Stimulated activated CD8-positive, alpha-beta memory T cell treated with anti-CD3 and anti-CD28 coated beads, Interleukin-12 subunit alpha, Interleukin-12 subunit beta, amount 100 ng/mL, for 24 hours (primary cell): Measurements from ENCODE around the gene BUB1B.

ENCODE experiments used
- DNase-seq: peaks from one replicate; pipeline ENCODE4 v3.0.0-alpha.2; 2020; ENCODE audit errors: extremely low read depth

The BUB1B gene

DNA sequence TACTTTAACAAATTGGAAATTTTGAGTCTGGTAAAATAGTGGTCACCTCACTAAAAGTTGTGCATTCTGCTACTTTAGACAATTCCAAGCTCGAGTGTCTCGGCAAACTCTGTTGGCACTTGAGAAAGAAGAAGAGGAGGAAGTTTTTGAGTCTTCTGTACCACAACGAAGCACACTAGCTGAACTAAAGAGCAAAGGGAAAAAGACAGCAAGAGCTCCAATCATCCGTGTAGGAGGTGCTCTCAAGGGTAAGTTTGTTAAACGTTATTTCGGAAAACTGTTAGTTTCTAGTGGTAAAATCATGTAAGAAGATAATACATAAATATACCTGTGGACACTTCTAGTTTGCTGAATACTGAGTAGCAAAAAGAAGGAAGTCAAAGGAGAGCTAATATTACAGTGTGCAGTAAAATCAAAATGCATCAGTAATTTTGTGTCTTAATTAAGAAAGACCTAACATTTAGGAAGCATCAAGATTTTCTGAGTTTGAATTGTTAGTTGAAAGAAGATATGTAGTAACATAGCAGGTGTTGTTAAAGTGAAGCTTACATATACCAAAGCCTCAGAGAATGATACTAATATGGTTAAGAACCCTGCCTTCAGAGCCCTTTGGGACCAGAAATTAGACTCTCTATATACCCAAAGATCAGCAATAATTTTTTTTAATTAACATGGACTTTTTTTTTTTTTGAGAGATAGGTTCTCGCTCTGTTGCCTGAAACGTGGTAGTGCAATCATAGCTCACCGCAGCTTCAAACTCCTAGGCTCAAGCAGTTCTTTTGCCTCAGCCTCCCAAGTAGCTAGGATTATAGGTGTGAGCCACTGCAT is 23.0 kb downstream of the BUB1B start:
- DNase-seq, result no peak

- no peak for DNase-seq
Measured at GRCh38 chr15:40190591-40190990, 29.7 kb downstream of the BUB1B start.

DNA sequence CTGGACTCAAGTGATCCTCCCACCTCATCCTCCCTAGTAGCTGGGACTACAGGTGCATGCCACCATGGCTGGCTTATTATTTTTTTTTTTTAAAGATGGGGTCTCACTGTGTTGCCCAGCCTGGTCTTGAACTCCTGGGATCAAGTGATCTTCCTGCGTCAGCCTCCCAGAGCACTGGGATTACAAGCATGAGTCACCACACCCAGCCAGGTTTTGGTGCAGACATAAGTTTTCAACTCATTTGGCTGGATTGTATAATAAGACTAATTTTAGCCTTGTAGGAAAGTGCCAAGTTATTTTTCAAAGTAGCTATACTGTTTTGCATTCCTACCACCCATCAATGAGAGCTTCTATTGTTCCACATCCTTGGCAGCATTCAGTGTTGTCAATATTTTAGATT is 32.1 kb downstream of the BUB1B start:
- no peak for DNase-seq

DNA sequence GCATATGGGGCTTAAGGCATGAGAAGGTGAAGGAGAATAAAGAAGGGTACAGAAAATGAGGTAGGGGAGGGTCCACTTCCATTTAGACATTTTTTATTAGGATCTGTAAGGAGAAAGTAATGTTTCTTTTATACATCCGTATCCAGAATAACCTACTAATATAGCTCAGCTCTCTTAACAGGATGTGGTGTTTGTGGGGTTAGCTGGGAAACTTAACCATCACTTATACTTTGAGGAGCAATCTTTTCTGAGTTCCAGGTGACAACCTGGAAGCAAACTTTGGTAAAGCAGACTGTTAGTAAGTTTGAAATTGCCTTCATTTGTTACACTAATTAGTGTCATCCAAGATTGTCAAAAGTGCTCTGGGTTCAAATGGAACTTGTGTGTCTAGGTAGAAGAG is 36.6 kb downstream of the BUB1B start:
- DNase-seq, result no peak

DNA sequence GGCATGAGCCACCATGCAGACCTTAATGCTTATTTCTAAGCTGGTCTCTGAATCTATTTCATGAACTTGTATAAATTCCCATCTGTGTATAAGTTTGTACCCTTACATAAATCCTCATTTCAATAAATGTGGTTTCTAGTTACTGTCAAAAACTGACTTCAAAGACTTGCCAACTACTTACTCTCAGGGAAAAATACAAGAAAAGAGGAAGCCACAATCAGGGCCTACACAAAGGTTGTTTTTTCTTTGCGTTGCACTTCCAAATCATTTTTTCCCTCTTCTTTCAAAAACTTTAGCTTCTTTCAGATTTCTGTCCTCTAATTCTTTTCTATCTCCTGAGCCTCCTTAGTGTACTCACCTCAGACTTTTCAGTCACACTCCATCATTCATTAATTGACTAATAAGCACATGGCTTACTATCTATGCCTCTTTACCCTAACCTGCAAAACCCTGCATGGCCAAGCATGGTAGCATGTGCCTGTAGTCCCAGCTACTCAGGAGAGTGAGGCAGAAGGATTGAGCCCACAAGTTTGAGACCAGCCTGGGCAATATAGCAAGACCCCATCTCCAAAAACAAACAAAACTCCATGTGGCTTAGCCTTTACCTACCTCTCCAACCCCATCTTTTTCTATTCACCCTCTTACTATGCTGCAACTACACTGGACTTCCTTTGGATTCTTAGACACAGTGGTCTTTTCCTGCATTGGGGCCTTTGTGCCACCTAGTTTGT is 37.7 kb downstream of the BUB1B start:
- DNase-seq, result no peak

GRCh38 chr15:40204100-40204499 is 43.2 kb downstream of the BUB1B start:
- no peak for DNase-seq

- DNase-seq, result no peak
Measured at GRCh38 chr15:40217166-40217824, 56.4 kb downstream of the BUB1B start.

DNA sequence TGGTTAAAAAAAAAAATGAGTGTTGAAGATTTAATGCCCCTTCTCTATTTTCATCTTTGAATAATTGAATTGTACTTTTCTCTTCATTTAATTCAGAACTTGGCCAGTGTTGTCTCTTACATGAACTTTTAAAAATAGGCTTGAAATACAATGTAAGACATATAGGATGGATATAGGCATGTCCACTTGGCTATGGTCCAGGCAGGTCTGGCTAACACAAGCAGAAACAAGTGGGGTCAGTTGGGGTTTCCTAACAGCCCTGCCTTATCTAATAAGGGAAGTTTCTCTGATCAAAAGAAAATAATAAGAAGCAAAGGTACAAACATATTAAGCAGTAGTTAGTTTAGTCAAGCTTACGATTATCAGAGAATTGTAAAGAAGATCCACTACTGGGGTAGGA is 58.9 kb downstream of the BUB1B start:
- no peak for DNase-seq

- DNase-seq, result no peak
Measured at GRCh38 chr15:40222131-40222530, 61.3 kb downstream of the BUB1B start.

- no peak for DNase-seq
Measured at GRCh38 chr15:40226736-40227135, 65.9 kb downstream of the BUB1B start.

- no peak for DNase-seq
Measured at GRCh38 chr15:40229316-40229715, 68.4 kb downstream of the BUB1B start.

GRCh38 chr15:40229956-40230355 is 69.1 kb downstream of the BUB1B start:
- DNase-seq, result no peak

DNA sequence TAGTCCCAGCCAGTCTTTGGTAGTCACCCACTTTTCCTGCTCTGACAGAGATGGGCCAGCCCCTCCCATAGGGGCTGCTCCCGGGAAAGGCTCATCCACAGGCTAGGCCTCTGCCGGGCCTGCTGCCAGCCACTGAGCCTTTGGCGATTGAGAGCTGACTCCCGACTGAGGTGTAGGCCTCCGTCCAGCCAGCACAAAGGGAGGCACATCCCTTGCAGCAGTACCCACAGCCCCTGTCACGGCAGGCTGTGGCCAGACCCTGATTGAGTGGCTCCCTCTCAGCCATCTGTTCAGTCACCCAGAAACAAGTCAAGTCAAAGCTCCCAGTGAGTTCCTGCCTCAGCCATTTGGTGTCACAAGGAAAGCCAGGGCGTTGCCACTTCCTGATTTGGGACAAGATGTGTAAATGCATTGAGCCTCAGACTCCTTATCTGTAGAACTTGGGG is 71.8 kb downstream of the BUB1B start:
- no peak for DNase-seq

DNA sequence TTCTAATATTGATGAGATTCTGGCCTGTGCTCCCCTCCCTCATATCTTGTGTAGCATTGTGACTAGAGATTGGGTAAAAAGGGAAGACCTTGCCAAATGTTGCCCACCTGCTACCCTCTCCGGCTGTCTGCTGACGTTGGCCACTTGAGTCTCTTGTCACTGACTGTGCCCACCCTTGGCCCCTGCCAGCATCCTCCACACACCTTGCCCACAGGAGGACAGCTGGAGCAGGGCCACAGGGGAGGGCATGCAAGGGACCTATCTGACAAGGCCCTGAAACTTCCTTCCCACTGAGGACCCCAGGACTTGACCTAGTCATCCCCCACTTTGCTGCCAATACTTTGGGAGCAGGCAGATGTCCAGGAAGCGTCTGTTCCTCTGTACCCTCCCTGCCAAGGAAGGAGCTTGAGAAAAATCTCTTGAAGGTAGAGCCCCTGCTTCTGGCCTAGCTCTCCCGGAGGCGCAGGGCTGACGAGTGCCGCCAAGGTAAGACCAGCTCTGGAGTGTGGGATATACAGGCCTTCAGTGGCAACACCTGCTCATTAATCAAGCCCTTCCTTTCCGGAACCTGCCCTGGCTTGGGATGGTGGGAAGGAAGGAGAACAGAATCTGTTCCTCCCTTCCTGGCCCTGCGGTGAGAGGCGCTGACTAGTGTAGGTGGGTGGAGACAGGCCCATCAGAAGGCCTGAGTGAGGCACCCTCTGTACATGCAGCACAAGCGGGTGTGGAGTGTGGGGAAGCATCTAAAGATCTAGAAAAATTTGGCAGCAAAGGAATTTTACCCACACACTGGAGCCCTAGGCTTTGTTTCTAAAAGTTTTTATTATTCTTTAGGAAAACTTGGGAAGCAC is 73.1 kb downstream of the BUB1B start:
- no peak for DNase-seq

GRCh38 chr15:40234783-40235182 is 73.9 kb downstream of the BUB1B start:
- no peak for DNase-seq

GRCh38 chr15:40235201-40235885 is 74.5 kb downstream of the BUB1B start:
- DNase-seq, result no peak

DNA sequence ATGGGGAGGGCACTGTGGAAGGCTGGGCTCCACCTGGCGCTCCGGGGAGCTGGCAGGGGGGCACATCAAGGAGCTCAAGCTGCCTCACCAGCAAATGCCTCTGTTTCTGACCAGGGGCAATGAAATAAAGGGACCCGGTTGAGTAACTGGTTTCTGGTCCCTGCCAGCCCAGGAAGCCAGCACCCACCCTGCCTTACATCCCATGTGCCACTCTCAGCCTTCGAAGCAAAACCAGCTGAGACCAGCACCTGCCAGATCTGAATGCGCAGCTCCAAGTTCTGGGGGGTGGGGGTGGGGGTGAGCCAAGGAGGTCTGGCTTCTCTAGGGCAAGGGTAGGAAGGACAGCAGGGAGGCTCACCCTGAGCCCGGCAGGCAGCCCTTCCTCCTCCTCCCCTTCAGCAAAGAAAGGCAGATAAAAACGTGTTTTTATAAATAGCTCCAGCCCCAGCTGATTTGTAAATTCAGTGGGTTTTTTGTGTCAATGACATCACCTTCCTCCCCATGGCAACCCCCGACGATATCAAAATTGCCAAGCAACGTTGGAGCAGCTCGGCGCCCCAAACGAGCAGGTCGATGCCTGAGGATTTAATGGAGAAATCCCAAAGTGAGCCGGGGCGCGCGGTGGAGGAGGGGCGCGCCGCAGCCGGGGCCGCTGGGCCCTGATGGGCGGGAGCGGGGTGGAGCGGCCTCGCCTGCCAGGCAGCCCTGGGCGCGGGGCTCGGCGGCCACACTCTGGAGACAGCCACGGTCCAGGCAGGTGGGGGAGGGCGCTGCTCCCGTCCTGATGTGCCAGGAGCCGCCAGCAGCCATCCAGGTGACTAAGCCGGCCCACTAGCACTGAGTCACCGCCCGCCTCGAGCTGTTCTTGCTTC is 77.9 kb downstream of the BUB1B start, which contains the start of gene PAK6:
PAK6 (plus strand) TSS at position 532 of the 872 bp plus-strand sequence. CDS start 25,723 bp downstream, outside the sequence.
- no peak for DNase-seq

- DNase-seq, result no peak
Measured at GRCh38 chr15:40239404-40239692, 78.5 kb downstream of the BUB1B start.

- DNase-seq, result no peak
Measured at GRCh38 chr15:40239693-40240618, 79.1 kb downstream of the BUB1B start.
